Measurements from ENCODE around the gene ABCA12.

GRCh38 chr2:215068399-215068798 is 70.0 kb downstream of the ABCA12 start:
- no peak for TF ChIP-seq CTCF (IDR thresholded peaks at IDR 0.05; ENCODE audit: extremely low read depth in 1 of 2, insufficient read depth in 1 of 2, low read depth in 1 of 2, low read length in 2 of 2)
- no peak for TF ChIP-seq POLR2AphosphoS5 (IDR thresholded peaks at IDR 0.05; ENCODE audit: insufficient read depth, low read depth, low read length)
- TF ChIP-seq POLR2A (IDR thresholded peaks at IDR 0.05; ENCODE audit: low read depth, low read length): no peak
- no peak for TF ChIP-seq EZH2 (IDR thresholded peaks at IDR 0.05; ENCODE audit: borderline replicate concordance, low read depth, low read length, severe bottlenecking)
- no peak for TF ChIP-seq GATA2 (IDR thresholded peaks at IDR 0.05; ENCODE audit: insufficient read depth, insufficient read length, low read depth, low read length)
- TF ChIP-seq, protein P1, sequence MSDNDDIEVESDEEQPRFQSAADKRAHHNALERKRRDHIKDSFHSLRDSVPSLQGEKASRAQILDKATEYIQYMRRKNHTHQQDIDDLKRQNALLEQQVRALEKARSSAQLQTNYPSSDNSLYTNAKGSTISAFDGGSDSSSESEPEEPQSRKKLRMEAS (IDR thresholded peaks at IDR 0.05; ENCODE audit: insufficient read depth, insufficient read length): no peak
- no peak for TF ChIP-seq FOS (IDR thresholded peaks at IDR 0.05; ENCODE audit: borderline replicate concordance, insufficient read depth, low read length)
- no peak for TF ChIP-seq JUN (IDR thresholded peaks at IDR 0.05; ENCODE audit: borderline replicate concordance, insufficient read depth, insufficient read length, low read depth)

Measured in endothelial cell of umbilical vein (primary cell).